ENCODE results near the gene CLHC1.
"Not testable (repeated sequence)": the region's sequence is repeated elsewhere in the genome, so short reads cannot be mapped to it uniquely, and the experiment has no call there.

Gene CLHC1

DNA sequence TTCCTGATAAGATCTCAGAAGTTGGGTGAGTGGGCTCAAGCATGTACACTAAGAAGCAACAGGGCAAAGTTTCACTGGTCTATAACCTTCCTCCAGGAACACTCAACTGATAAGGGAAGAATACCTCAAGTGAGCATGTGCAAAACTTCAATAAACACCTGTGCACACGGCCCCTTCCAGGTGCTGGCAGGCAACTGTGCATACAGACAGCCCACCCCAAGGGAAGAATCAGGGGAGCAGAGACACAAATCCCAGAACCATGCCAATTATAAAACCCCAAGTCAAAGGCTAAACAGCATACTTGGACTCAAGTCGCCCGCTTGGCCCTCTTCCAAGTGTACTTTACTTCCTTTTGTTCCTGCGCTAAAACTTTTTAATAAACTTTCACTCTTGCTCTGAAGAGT is 96.0 kb downstream of the CLHC1 start:
- TF ChIP-seq, protein P1, sequence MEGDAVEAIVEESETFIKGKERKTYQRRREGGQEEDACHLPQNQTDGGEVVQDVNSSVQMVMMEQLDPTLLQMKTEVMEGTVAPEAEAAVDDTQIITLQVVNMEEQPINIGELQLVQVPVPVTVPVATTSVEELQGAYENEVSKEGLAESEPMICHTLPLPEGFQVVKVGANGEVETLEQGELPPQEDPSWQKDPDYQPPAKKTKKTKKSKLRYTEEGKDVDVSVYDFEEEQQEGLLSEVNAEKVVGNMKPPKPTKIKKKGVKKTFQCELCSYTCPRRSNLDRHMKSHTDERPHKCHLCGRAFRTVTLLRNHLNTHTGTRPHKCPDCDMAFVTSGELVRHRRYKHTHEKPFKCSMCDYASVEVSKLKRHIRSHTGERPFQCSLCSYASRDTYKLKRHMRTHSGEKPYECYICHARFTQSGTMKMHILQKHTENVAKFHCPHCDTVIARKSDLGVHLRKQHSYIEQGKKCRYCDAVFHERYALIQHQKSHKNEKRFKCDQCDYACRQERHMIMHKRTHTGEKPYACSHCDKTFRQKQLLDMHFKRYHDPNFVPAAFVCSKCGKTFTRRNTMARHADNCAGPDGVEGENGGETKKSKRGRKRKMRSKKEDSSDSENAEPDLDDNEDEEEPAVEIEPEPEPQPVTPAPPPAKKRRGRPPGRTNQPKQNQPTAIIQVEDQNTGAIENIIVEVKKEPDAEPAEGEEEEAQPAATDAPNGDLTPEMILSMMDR (conservative IDR thresholded peaks at IDR 0.05; ENCODE audit: low read length), result no peak
- H3K4me3 ChIP-seq (ENCODE audit: low read length), result no peak overlapping the region
- DNase-seq (ENCODE audit: low read depth), result no peak

DNA sequence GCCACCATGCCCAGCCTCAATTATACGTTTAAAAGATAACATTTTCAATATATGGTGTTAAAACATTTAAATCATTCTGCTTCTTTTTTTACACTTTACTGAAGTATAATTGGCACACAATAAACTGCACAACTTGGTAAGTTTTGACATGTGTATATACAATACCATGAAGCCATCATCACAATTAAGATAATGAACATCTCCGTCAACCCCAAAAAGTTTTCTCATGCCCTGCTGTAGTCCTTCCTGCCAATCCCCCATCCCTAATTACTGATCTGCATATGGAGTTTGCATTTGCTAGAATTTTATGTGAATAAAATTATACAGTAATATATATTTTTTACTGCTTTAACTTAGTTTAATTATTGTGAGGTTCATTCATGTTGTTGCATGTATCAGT is 96.6 kb downstream of the CLHC1 start:
- TF ChIP-seq, protein P1 (conservative IDR thresholded peaks at IDR 0.05; ENCODE audit: low read length), result no peak
- H3K4me3 ChIP-seq (ENCODE audit: low read length), result no peak overlapping the region
- DNase-seq (ENCODE audit: low read depth), result no peak

DNA sequence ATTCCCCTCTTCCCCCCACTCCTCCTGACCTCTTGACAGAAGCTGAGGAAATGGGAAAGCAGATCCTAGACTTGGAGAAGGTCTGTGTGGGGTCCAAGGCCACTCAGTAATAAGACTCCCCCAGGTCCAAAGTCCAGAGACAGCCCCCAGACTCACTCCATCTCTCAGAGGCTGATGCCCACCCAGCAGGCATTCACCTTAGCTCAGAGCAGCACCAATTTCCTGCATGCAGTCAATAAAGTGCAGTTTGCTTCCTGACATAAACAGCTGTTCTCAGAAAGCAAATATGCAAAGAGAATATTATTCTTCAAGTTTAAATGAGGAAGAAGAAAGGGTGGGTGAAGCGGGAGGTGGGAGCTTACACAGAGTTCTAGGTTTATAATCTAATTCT is 97.8 kb downstream of the CLHC1 start:
- no peak for DNase-seq (ENCODE audit: low read depth)
- peak overlapping the region; percentile 32 for H3K4me3 ChIP-seq (ENCODE audit: low read length)
- TF ChIP-seq, protein P1 (conservative IDR thresholded peaks at IDR 0.05; ENCODE audit: low read length), result no peak

DNA sequence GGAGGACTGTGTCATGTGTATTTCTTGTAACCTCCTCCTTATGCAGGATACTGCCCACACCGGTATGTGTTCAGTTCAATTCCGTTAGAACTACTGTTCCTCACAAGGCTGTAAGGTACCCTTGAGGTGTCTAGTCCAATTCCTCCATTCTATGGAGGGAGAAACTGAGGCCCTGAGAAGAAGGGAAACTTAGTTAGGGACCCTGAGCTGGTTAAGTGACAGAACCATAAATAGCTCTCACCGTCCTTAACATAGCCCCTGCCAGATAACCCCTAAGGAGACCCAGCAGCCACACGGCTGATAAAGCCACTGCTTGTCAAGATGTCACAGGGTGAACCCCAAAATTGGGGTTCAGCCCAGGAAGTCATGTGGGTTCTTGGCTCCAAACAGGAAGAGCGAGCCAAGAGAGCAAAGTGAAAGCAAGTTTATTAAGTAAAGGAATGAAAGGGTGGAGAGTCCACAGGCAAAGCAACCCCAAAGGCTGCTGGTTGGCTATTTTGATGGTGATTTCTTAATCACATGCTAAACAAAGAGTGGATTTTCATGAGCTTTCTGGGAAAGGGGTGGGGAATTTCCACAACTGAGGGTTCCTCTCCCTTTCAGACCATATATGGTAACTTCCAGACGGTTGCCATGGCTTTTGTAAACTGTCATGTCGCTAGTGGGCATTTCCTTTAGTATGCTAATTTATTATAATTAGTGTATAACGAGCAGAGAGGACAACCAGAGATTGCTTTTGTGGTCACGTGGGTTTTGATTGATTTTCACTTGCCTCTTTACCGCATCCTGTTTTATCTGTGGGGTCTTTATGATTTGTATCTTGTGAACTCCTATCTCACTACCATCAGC is 98.4 kb downstream of the CLHC1 start:
- peak overlapping the region; percentile 63 for H3K4me3 ChIP-seq (ENCODE audit: low read length)
- DNase-seq (ENCODE audit: low read depth), result peak; percentile 92
- TF ChIP-seq, protein P1 (conservative IDR thresholded peaks at IDR 0.05; ENCODE audit: low read length), result no peak

DNA sequence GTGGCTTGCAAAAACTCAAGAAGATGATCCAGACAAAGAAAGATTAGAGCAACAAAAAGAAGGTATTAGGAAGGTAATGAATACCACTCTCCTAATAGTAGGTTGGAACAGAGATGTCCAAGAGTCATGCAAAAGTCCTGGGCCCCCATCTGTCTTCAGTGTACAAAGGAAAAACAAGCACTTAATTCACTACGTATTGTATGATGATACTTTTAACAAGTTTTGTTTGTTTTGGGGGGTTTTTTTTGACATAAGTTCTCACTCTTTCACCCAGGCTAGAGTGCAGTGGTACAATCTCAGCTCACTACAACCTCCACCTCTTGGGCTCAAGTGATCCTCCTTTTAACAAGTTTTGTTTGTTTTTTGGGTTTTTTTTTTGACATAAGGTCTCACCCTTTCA is 101.2 kb downstream of the CLHC1 start:
- no peak for DNase-seq (ENCODE audit: low read depth)
- TF ChIP-seq, protein P1 (conservative IDR thresholded peaks at IDR 0.05; ENCODE audit: low read length), result no peak
- no peak overlapping the region for H3K4me3 ChIP-seq (ENCODE audit: low read length)

DNA sequence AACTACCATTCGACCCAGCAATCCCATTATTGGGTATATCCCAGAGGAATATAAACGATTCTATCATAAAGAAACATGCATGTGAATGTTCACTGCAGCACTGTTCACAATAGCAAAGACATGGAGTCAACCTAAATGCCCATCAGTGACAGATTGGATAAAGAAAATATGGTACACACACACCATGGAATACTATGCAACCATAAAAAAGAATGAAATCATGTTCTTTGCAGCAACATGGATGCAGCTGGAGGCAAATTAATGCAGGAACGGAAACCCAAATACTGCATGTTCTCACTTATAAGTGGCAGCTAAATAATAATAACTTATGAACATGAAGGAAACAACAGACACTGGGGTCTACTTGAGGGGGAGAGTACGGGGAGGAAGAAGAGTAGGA is 105.5 kb downstream of the CLHC1 start:
- H3K4me3 ChIP-seq (ENCODE audit: low read length); DNase-seq (ENCODE audit: low read depth): not testable (repeated sequence)
